Measurements from ENCODE around the gene MRAS.
"Not testable (repeated sequence)": the region's sequence is repeated elsewhere in the genome, so short reads cannot be mapped to it uniquely, and the experiment has no call there.

Gene MRAS

GRCh38 chr3:138369151-138369900, 20.9 kb downstream of the MRAS start:
- DNase-seq, result no peak

- DNase-seq, result no peak
Observed at GRCh38 chr3:138370321-138370720, 21.9 kb downstream of the MRAS start.

GRCh38 chr3:138371070-138371965, 22.9 kb downstream of the MRAS start:
- DNase-seq, result peak; percentile 98

- no peak for DNase-seq
Observed at GRCh38 chr3:138373087-138373735, 24.8 kb downstream of the MRAS start.

GRCh38 chr3:138373736-138374094, 25.3 kb downstream of the MRAS start:
- DNase-seq, result no peak

- DNase-seq, result no peak
Observed at GRCh38 chr3:138374573-138375134, 26.3 kb downstream of the MRAS start.

DNA sequence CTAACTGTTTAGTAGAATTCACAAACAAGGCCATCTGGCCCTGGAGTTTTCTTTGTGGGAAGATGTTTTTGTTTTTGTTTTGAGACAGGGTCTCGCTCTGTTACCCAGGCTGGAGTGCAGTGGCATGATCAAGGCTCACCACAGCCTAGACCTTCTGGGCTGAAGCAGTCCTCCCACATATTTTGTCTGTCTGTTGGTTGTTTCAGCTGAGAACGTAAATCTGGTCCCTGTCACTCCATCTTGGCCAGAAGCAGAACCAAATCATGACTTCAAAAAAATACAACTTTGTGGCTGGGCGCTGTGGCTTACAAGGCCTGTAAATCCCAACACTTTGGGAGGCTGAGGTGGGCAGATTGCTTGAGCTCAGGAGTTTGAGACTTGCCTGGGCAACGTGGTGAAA, 27.1 kb downstream of the MRAS start:
- no peak for DNase-seq

DNA sequence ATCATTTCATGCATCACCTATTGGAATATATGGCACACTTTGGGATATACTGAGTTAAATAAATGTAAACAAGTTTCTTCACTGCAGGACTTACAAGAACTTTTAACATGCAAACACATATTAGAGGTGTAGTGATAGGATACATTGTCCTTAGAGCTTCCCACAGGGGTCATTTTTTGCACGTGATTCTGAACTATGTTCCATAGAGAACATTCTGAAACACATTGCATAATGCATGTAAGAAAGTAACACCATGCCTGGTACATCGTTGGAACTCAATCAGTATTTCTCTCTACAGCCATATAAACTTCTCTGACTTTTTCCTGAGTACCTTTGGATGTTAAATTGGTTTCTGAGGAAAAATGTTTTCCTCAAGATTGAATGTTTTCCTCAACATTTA, 28.3 kb downstream of the MRAS start:
- no peak for DNase-seq

DNA sequence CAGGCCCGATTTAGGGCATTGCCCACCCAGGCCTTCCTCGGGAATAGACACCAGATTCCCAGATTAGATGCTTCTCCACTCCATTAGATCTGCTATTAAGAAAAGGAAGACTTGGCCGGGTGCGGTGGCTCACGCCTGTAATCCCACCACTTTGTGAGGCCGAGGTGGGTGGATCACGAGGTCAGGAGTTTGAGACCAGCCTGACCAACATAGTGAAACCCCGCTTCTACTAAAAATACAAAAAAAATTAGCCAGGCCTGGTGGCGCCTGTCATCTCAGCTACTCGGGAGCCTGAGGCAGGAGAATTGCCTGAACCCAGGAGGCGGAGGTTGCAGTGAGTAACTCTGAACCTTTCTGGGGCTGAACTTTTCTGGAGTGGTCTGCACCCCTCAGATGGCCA, 28.8 kb downstream of the MRAS start:
- not testable (repeated sequence) for DNase-seq

GRCh38 chr3:138377804-138378203, 29.4 kb downstream of the MRAS start:
- DNase-seq, result no peak

DNA sequence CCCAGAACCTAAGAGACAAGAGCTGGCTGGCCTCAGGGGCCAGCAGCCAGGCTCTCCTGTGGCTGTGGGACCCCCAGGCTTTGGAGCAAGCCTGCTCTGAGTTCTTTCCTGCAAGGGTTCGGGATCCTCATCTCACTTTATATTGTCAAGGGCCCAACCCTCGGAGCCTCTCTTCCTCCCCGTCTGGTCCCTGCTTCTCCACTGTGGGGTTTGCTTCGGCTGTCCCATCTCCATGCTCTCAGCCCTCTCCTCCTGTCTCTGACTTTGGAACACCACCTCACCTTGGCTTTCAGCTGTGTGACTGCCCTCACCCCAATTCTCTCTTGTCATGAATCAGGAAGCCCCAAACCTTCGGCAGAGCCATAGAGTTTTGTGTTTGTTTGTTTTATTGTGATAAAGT, 30.0 kb downstream of the MRAS start:
- DNase-seq, result no peak

DNA sequence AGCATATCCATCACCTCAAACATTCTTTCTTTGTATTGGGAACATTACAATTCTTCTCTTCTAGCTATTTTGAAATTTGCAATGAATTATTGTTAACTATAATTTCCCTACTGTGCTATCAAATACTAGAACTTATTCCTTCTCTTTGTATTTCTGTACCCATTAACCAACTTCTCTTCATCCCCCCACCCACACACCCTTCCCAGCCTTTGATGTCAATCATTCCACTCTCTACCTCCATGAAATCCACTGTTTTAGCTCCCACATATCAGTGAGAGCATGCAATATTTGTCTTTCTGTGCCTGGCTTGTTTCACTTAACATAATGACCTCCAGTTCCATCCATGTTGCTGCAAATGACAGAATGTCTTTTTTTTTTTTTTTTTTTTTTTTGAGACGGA, 30.6 kb downstream of the MRAS start:
- no peak for DNase-seq

DNA sequence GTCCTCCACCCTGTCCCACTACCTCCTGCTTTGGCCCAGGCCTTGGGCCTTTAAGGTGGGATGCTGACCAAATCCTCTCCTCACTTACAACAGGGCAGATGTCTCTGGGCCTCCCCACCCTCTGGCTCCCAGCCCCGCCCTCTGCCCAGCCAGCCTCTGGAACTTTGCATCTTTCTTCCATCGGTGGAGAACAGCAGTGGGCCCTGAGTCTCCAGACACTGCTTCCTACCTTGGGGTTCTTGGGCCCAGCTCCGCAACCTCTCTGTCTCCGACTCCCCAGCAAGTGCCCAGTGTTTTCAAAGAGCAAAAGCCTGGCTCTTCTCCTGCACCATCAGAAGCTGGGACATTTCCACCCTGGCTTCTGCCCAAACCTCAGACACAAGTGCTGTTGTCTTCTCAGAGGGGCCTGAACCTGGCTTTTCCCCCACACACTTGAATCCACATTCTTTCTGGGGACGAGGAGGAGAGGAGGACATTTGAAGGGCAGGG, 33.1 kb downstream of the MRAS start:
- DNase-seq, result no peak

GRCh38 chr3:138381950-138382715, 33.8 kb downstream of the MRAS start:
- peak; percentile 87 for DNase-seq

- DNase-seq, result no peak
Observed at GRCh38 chr3:138383715-138384465, 35.5 kb downstream of the MRAS start.

DNA sequence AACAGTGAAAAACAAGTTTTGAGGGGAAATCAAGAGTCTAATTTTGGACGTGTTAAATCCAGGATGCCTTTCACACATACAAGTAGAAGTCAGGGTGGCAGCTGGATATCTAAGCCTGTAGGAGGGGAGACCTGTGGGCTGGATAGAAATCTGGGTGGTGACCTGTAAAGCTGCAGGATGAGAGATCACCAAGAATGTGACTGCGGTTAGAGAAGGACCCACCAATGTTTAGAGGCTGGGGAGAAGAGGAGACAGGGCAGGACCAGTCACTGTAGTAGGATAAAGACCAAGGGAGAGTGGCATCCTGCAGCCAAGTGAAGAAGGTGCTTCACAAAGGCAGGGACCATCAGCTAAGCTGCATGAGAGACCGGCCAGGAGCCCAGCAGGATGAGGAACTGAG, 36.2 kb downstream of the MRAS start:
- no peak for DNase-seq

DNA sequence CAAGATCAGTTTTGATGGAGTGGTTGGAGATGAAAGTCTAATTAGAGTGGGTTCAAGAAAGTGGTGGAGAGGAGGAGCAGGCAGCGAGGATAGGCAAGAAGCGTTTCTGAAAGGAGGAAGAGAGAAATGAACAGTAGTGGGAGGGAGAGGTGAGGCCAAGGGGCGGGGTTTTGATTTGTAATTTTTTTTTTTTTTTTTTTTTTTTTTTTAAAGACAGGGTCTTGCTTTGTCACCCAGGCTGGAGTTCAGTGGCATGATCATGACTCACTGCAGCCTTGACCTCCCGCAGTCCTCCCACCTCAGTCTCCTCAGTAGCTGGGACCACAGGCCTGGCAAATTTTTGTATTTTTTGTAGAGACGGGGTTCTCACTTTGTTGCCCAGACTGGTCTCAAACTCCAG, 36.6 kb downstream of the MRAS start:
- peak; percentile 69 for DNase-seq

GRCh38 chr3:138389144-138389601, 40.8 kb downstream of the MRAS start:
- DNase-seq, result no peak

GRCh38 chr3:138389841-138390581, 41.6 kb downstream of the MRAS start:
- DNase-seq, result no peak

DNA sequence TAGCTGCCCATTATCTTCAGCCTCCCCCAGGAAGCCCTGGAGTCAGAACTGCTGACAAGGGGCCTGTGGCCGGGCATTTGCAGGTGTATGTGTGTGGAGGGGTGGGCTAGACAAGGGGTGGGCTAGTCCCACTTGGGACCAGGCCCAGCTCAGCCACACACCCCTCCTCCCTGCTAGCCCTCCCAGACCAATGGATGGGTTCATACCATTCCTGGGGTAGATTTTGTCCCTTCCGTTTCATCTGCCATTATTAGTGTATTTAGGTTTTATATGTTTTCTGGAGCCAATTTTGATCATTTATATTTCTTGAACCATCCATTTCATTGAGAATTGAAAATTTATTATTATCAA, 42.2 kb downstream of the MRAS start:
- DNase-seq, result no peak

GRCh38 chr3:138394156-138394555, 45.8 kb downstream of the MRAS start:
- DNase-seq, result no peak

Measured in inflammatory macrophage treated with lipopolysaccharide for 4 hours (primary cell).